CD4-positive, alpha-beta T cell treated with Interleukin-10 for 1 hour (primary cell): ENCODE data around the gene MLST8.
A peak's percentile ranks its signal among the peaks of the same experiment; 100 is the strongest.

Experiments
- DNase-seq: peaks from one replicate; pipeline ENCODE4 v3.0.0-alpha.2; 2020

Gene MLST8

GRCh38 chr16:2173916-2174315 is 31.3 kb upstream of the MLST8 start:
- no peak for DNase-seq

GRCh38 chr16:2174396-2175131 is 30.7 kb upstream of the MLST8 start:
- DNase-seq: no peak

- no peak for DNase-seq
Measured at GRCh38 chr16:2175454-2175853, 29.8 kb upstream of the MLST8 start.

- DNase-seq: no peak
Measured at GRCh38 chr16:2176047-2176446, 29.2 kb upstream of the MLST8 start.

GRCh38 chr16:2177101-2177500 is 28.2 kb upstream of the MLST8 start:
- no peak for DNase-seq

- no peak for DNase-seq
Measured at GRCh38 chr16:2177561-2177960, 27.7 kb upstream of the MLST8 start.

- DNase-seq: peak; percentile 51
Measured at GRCh38 chr16:2178321-2179106, 26.7 kb upstream of the MLST8 start.

- DNase-seq: no peak
Measured at GRCh38 chr16:2179107-2179501, 26.1 kb upstream of the MLST8 start.

- DNase-seq: no peak
Measured at GRCh38 chr16:2179576-2179975, 25.7 kb upstream of the MLST8 start.

GRCh38 chr16:2180461-2180860 is 24.8 kb upstream of the MLST8 start:
- DNase-seq: no peak

- no peak for DNase-seq
Measured at GRCh38 chr16:2180962-2181923, 24.0 kb upstream of the MLST8 start.

GRCh38 chr16:2181952-2182351 is 23.3 kb upstream of the MLST8 start:
- DNase-seq: no peak

- DNase-seq: no peak
Measured at GRCh38 chr16:2183671-2184070, 21.6 kb upstream of the MLST8 start.

GRCh38 chr16:2184346-2184745 is 20.9 kb upstream of the MLST8 start:
- no peak for DNase-seq

- no peak for DNase-seq
Measured at GRCh38 chr16:2184962-2185361, 20.3 kb upstream of the MLST8 start.

GRCh38 chr16:2186064-2186463 is 19.2 kb upstream of the MLST8 start:
- DNase-seq: no peak

- DNase-seq: no peak
Measured at GRCh38 chr16:2186505-2186904, 18.7 kb upstream of the MLST8 start.

GRCh38 chr16:2187212-2187611 is 18.0 kb upstream of the MLST8 start:
- no peak for DNase-seq

GRCh38 chr16:2188395-2188794 is 16.9 kb upstream of the MLST8 start:
- DNase-seq: no peak

GRCh38 chr16:2189252-2189893 is 15.9 kb upstream of the MLST8 start:
- DNase-seq: no peak

GRCh38 chr16:2190002-2190658 is 15.1 kb upstream of the MLST8 start:
- no peak for DNase-seq
